HG03108 (cell line): ENCODE measurements around the gene PLEKHA1.

Experiments used
- ATAC-seq: cut with Tn5 transposase; IDR thresholded peaks from one replicate; pipeline ENCODE4 v1.9.1; 2021; ENCODE audit warnings: moderate library complexity; ENCODE audit not compliant: unreplicated experiment

Gene PLEKHA1

GRCh38 chr10:122374237-122374858 is at the start of gene PLEKHA1:
Gene PLEKHA1, plus strand, starts transcription at chr10:122374708. Its CDS starts 18,493 bp downstream, at chr10:122393201.
- peak; percentile 86 for ATAC-seq

GRCh38 chr10:122325235-122325634 is 49.3 kb upstream of the PLEKHA1 start:
- ATAC-seq, result no peak

- ATAC-seq, result no peak
Measured at GRCh38 chr10:122326385-122326784, 48.1 kb upstream of the PLEKHA1 start.

GRCh38 chr10:122326806-122327205 is 47.7 kb upstream of the PLEKHA1 start:
- no peak for ATAC-seq

- ATAC-seq, result no peak
Measured at GRCh38 chr10:122327237-122328206, 47.0 kb upstream of the PLEKHA1 start.

- ATAC-seq, result no peak
Measured at GRCh38 chr10:122328676-122329075, 45.8 kb upstream of the PLEKHA1 start.

- no peak for ATAC-seq
Measured at GRCh38 chr10:122329416-122329815, 45.1 kb upstream of the PLEKHA1 start.

- ATAC-seq, result no peak
Measured at GRCh38 chr10:122331100-122331499, 43.4 kb upstream of the PLEKHA1 start.

GRCh38 chr10:122331615-122332446 is 42.7 kb upstream of the PLEKHA1 start:
- no peak for ATAC-seq

GRCh38 chr10:122333037-122333436 is 41.5 kb upstream of the PLEKHA1 start:
- ATAC-seq, result no peak

- ATAC-seq, result no peak
Measured at GRCh38 chr10:122336332-122336731, 38.2 kb upstream of the PLEKHA1 start.

GRCh38 chr10:122336961-122337360 is 37.5 kb upstream of the PLEKHA1 start:
- no peak for ATAC-seq

- no peak for ATAC-seq
Measured at GRCh38 chr10:122338609-122339441, 35.7 kb upstream of the PLEKHA1 start.

- ATAC-seq, result no peak
Measured at GRCh38 chr10:122341141-122341810, 33.2 kb upstream of the PLEKHA1 start.

GRCh38 chr10:122342293-122343134 is 32.0 kb upstream of the PLEKHA1 start:
- ATAC-seq, result no peak

GRCh38 chr10:122343135-122343800 is 31.2 kb upstream of the PLEKHA1 start:
- ATAC-seq, result no peak

GRCh38 chr10:122343936-122344335 is 30.6 kb upstream of the PLEKHA1 start:
- ATAC-seq, result no peak

- no peak for ATAC-seq
Measured at GRCh38 chr10:122344741-122345258, 29.7 kb upstream of the PLEKHA1 start.
